H1 (cell line): ENCODE results near the gene WASHC2A. TPM values are rescaled to one million over a fixed set of nuclear protein-coding genes. Genes with fewer than 3 reads are reported as not detected.
"Not testable (repeated sequence)": the region's sequence is repeated elsewhere in the genome, so short reads cannot be mapped to it uniquely, and the experiment has no call there.

Source experiments
- CTCF ChIA-PET: fragments of 300-600 bp; sonication (Branson Sonifier 250); formaldehyde crosslinking; loops from one replicate; lab custom pipeline; 2021; ENCODE audit not compliant: partially characterized antibody; lab: Charles Lee
- POLR2A ChIA-PET: fragments of 300-600 bp; sonication (Branson Sonifier 250); formaldehyde crosslinking; loops from one replicate; lab custom pipeline; 2021; ENCODE audit warnings: inconsistent platforms; ENCODE audit not compliant: partially characterized antibody; lab: Charles Lee
- DNase-seq, 2 experiments: peaks; one replicate each; pipeline versions ENCODE4 v3.0.0 to v3.0.0-alpha.2; 2010 to 2022; ENCODE audit warnings: low spot score in 2 of 2, low read depth in 1 of 2, mixed read lengths in 1 of 2
- FAIRE-seq: peaks from 2 replicates; lab custom pipeline; 2011; peaks lifted over from hg19 to GRCh38; lab: Jason Lieb, UNC
- H2AFZ ChIP-seq: 2 replicates; pipeline ENCODE4 v1.8.1; 2012; ENCODE audit warnings: low read length, inconsistent platforms
- H2AK5ac ChIP-seq: 2 replicates; pipeline ENCODE4 v1.6.1; 2013; ENCODE audit warnings: low read depth, low read length
- H2BK120ac ChIP-seq: replicated peaks from 2 replicates; pipeline ENCODE3; 2013; ENCODE audit warnings: low read depth, low read length, inconsistent platforms
- H2BK12ac ChIP-seq: 2 replicates; pipeline ENCODE4 v1.6.1; 2013; ENCODE audit warnings: low read depth, low read length
- H2BK15ac ChIP-seq: 2 replicates; pipeline ENCODE4 v1.6.1; 2013; ENCODE audit warnings: low read length
- H2BK20ac ChIP-seq: 2 replicates; pipeline ENCODE4 v1.6.1; 2013; ENCODE audit warnings: low read length
- H2BK5ac ChIP-seq: 2 replicates; pipeline ENCODE4 v1.6.1; 2013; ENCODE audit warnings: low read depth, low read length
- H3K14ac ChIP-seq: 2 replicates; pipeline ENCODE4 v1.6.1; 2013; ENCODE audit warnings: inconsistent platforms; ENCODE audit not compliant: insufficient read length
- H3K18ac ChIP-seq: 2 replicates; pipeline ENCODE4 v1.6.1; 2013; ENCODE audit warnings: low read length; ENCODE audit errors: extremely low read depth
- H3K23ac ChIP-seq: 2 replicates; pipeline ENCODE4 v1.6.1; 2013; ENCODE audit warnings: inconsistent platforms; ENCODE audit not compliant: insufficient read length
- H3K23me2 ChIP-seq: 2 replicates; pipeline ENCODE4 v1.6.1; 2013; ENCODE audit warnings: low read depth, low read length
- H3K27ac ChIP-seq: 2 replicates; pipeline ENCODE4 v1.6.1; 2011; ENCODE audit warnings: low read depth, low read length, inconsistent platforms
- H3K27me3 ChIP-seq, 4 experiments: replicated peaks in 1 of 4; 1 replicate in 1 of 4; 2 replicates in 3 of 4; pipeline versions ENCODE4 v1.6.1 to v1.8.1; 2011 to 2013; ENCODE audit warnings: low read length in 3 of 4, mild to moderate bottlenecking in 3 of 4, inconsistent platforms in 2 of 4, mixed read lengths in 2 of 4, moderate library complexity in 1 of 4; ENCODE audit not compliant: control insufficient read depth in 3 of 4, insufficient read depth in 3 of 4; ENCODE audit errors: extremely low read depth in 1 of 4
- H3K36me3 ChIP-seq, 4 experiments: 2 replicates each; pipeline versions ENCODE4 v1.6.1 to v1.8.1; 2011 to 2013; ENCODE audit warnings: mild to moderate bottlenecking in 4 of 4, low read length in 3 of 4, moderate library complexity in 2 of 4, control low read depth in 1 of 4, inconsistent platforms in 1 of 4; ENCODE audit not compliant: insufficient read depth in 4 of 4, control insufficient read depth in 2 of 4
- H3K4ac ChIP-seq: replicated peaks from 2 replicates; pipeline ENCODE3; 2013; ENCODE audit warnings: low read length, low read depth, mixed read lengths, inconsistent platforms; ENCODE audit not compliant: insufficient read length
- H3K4me1 ChIP-seq, 4 experiments: replicated peaks in 1 of 4; 1 replicate in 1 of 4; 2 replicates in 3 of 4; pipeline versions ENCODE4 v1.6.1 to v1.8.1; 2011 to 2013; ENCODE audit warnings: low read length in 3 of 4, inconsistent platforms in 2 of 4, mixed read lengths in 1 of 4; ENCODE audit not compliant: insufficient read depth in 4 of 4, control insufficient read depth in 3 of 4
- H3K4me2 ChIP-seq, 2 experiments: 2 replicates each; pipeline versions ENCODE4 v1.6.1 to v1.8.1; 2011 to 2013; ENCODE audit warnings: low read depth in 2 of 2, low read length in 2 of 2, control low read depth in 1 of 2, inconsistent platforms in 1 of 2, mild to moderate bottlenecking in 1 of 2; ENCODE audit not compliant: insufficient read depth in 1 of 2
- H3K4me3 ChIP-seq, 4 experiments: fragments of 200-600, 300-600 bp in 1 of 4; sonication (generic), shearing (Covaris generic), sonication (Bioruptor Twin) in 1 of 4; 2 replicates each; pipeline versions ENCODE4 v1.5.1 to v1.8.1; 2011 to 2016; ENCODE audit warnings: low read length in 4 of 4, low read depth in 3 of 4, control low read depth in 2 of 4, inconsistent platforms in 2 of 4, mild to moderate bottlenecking in 2 of 4, mixed read lengths in 1 of 4, moderate library complexity in 1 of 4; ENCODE audit not compliant: insufficient read depth in 2 of 4; ENCODE audit errors: extremely low read depth in 1 of 4
- H3K56ac ChIP-seq: replicated peaks from 2 replicates; pipeline ENCODE3; 2013; ENCODE audit warnings: low read depth, mild to moderate bottlenecking, mixed read lengths, low read length, inconsistent platforms; ENCODE audit not compliant: insufficient read length
- H3K79me1 ChIP-seq: 2 replicates; pipeline ENCODE4 v1.6.1; 2013; ENCODE audit warnings: low read depth, low read length, control low read depth
- H3K79me2 ChIP-seq, 2 experiments: 2 replicates each; pipeline versions ENCODE4 v1.6.1 to v1.8.1; 2012 to 2013; ENCODE audit warnings: low read length in 2 of 2, mild to moderate bottlenecking in 2 of 2, inconsistent platforms in 1 of 2; ENCODE audit not compliant: insufficient read depth in 2 of 2, control insufficient read depth in 1 of 2
- H3K9ac ChIP-seq, 4 experiments: replicated peaks in 1 of 4; 1 replicate in 1 of 4; 2 replicates in 3 of 4; pipeline versions ENCODE4 v1.6.1 to v1.8.1; 2011 to 2013; ENCODE audit warnings: low read depth in 3 of 4, low read length in 3 of 4, control low read depth in 2 of 4, mild to moderate bottlenecking in 2 of 4, moderate library complexity in 2 of 4, inconsistent platforms in 1 of 4; ENCODE audit errors: extremely low read depth in 1 of 4
- H3K9me3 ChIP-seq, 2 experiments: 2 replicates each; pipeline versions ENCODE4 v1.6.1 to v1.8.1; 2012 to 2013; ENCODE audit warnings: mild to moderate bottlenecking in 2 of 2, moderate library complexity in 2 of 2, control low read depth in 1 of 2, inconsistent platforms in 1 of 2, low read depth in 1 of 2, low read length in 1 of 2, mixed read lengths in 1 of 2; ENCODE audit not compliant: insufficient read depth in 2 of 2
- H4K20me1 ChIP-seq, 2 experiments: replicated peaks in 1 of 2; 2 replicates each; pipeline versions ENCODE3 to v1.8.1; 2011 to 2013; ENCODE audit warnings: inconsistent platforms in 2 of 2, low read length in 2 of 2, mild to moderate bottlenecking in 1 of 2; ENCODE audit not compliant: insufficient read depth in 2 of 2, control insufficient read depth in 1 of 2
- H4K5ac ChIP-seq: 2 replicates; pipeline ENCODE4 v1.6.1; 2013; ENCODE audit warnings: low read length, low read depth, mixed read lengths, inconsistent platforms; ENCODE audit not compliant: insufficient read length
- H4K8ac ChIP-seq: 2 replicates; pipeline ENCODE4 v1.8.0; 2013; ENCODE audit warnings: mild to moderate bottlenecking, moderate library complexity, low read length, inconsistent platforms; ENCODE audit not compliant: insufficient read depth; ENCODE audit errors: extremely low read depth
- H4K91ac ChIP-seq: replicated peaks from 2 replicates; pipeline ENCODE3; 2013; ENCODE audit warnings: low read length, mixed read lengths, inconsistent platforms; ENCODE audit not compliant: insufficient read length
- WGBS, 2 experiments: shearing (Covaris generic) in 1 of 2; methylation state at CpG; one replicate each; pipeline versions ENCODE4 v1.1.6 to v1.1.7; 2013 to 2015; ENCODE audit warnings: low lambda C conversion rate in 2 of 2, mixed read lengths in 2 of 2, inconsistent platforms in 1 of 2, low coverage in 1 of 2, missing lambda C conversion rate in 1 of 2; ENCODE audit not compliant: insufficient replicate concordance in 2 of 2, insufficient coverage in 1 of 2, insufficient read length in 1 of 2; ENCODE audit errors: extremely low coverage in 1 of 2, missing lambda C conversion rate in 1 of 2; 5-methylcytosine and 5-hydroxymethylcytosine counted together
- polyA plus RNA-seq, 7 experiments: library from polyadenylated mRNA; depleted of rRNA in 3 of 7; stranded (reverse) in 5 of 7; unstranded in 2 of 7; fragments of >200 nt in 5 of 7; fragments of 200-250 nt in 2 of 7; gene quantifications; 1 replicate in 5 of 7; 2 replicates in 1 of 7; 4 replicates in 1 of 7; pipeline versions ENCODE4 v1.2.1 to v1.2.3, GENCODE V29; 2011 to 2013; ENCODE audit warnings: missing spikeins in 2 of 7, mixed read lengths in 2 of 7
- total RNA-seq: library from RNA; stranded (reverse); fragmentation: NEBNext Ultra II Directional; extraction: Animal tissue kit (Norgen Biotek cat#: 25700); gene quantifications from 2 replicates; pipeline ENCODE4 v1.2.1, GENCODE V29; 2021

The WASHC2A gene
- total and polyA plus RNA-seq, 2 of the 8 experiments (the other 6 are each of a cell fraction or from before 2014, with no cell fraction given) = 7.5 to 29.7 TPM

- H4K20me1 ChIP-seq, H4K8ac ChIP-seq, POLR2A ChIA-PET, H2BK12ac ChIP-seq, H3K4ac ChIP-seq, H2BK120ac ChIP-seq, H4K5ac ChIP-seq, H3K9ac ChIP-seq, H3K4me3 ChIP-seq, H2AFZ ChIP-seq, H3K36me3 ChIP-seq, H3K4me1 ChIP-seq, H2AK5ac ChIP-seq, H2BK5ac ChIP-seq, H2BK15ac ChIP-seq, H3K18ac ChIP-seq, H3K4me2 ChIP-seq, H3K27ac ChIP-seq, H3K23ac ChIP-seq, H3K9me3 ChIP-seq, H3K14ac ChIP-seq, H3K56ac ChIP-seq, H3K79me2 ChIP-seq, H2BK20ac ChIP-seq, H3K79me1 ChIP-seq, H3K23me2 ChIP-seq, FAIRE-seq, H3K27me3 ChIP-seq, DNase-seq, H4K91ac ChIP-seq: not testable (repeated sequence)
- WGBS, 2 experiments = 75% methylated on average over 1 of the region's 1 CpG; no CpG with 5 or more reads in 1 of the 2 experiments
- CTCF ChIA-PET = interaction anchor here (1.8 kb wide), 1 partner anchor 54 kb away, joined by 6 read pairs; no protein-coding TSS in a partner anchor
These were observed 101.8 kb downstream of the WASHC2A start for GRCh38 chr10:50169506-50169905.

- H3K4me3 ChIP-seq, H3K9ac ChIP-seq, H3K79me1 ChIP-seq, H2BK120ac ChIP-seq, H3K27me3 ChIP-seq, H2BK5ac ChIP-seq, H4K5ac ChIP-seq, H2AFZ ChIP-seq, H2BK15ac ChIP-seq, H3K4me2 ChIP-seq, H3K4me1 ChIP-seq, H3K18ac ChIP-seq, H3K27ac ChIP-seq, H3K23ac ChIP-seq, H3K4ac ChIP-seq, H4K20me1 ChIP-seq, H3K79me2 ChIP-seq, H3K14ac ChIP-seq, FAIRE-seq, DNase-seq, H2AK5ac ChIP-seq, H4K8ac ChIP-seq, H2BK20ac ChIP-seq, H3K56ac ChIP-seq, H2BK12ac ChIP-seq, CTCF ChIA-PET, H3K9me3 ChIP-seq, H3K23me2 ChIP-seq, H4K91ac ChIP-seq, POLR2A ChIA-PET, H3K36me3 ChIP-seq: not testable (repeated sequence)
- 58% methylated on average over 3 of the region's 3 CpGs; no CpG with 5 or more reads in 1 of the 2 experiments for WGBS, 2 experiments
These were observed 107.2 kb downstream of the WASHC2A start for GRCh38 chr10:50174788-50175525.
